ENCODE measurements around the gene ARPC2. TPM values are rescaled to one million over a fixed set of nuclear protein-coding genes. Genes with fewer than 3 reads are reported as not detected.

Gene ARPC2
- total RNA-seq (100 to 1,000 TPM; 344 to 554 (median 430) TPM), polyA plus RNA-seq (100 to 1,000 TPM; 262 to 317 (median 289) TPM)
- long read RNA-seq, donor 1, transcript ARPC2-201 (10 exons, 1,605 nt) = minor isoform, 22 of 362 reads
- long read RNA-seq, donor 1, transcript ARPC2-216 (2 exons, 550 nt) = minor isoform, 8 of 362 reads
- long read RNA-seq, donor 1, transcript ARPC2-202 (11 exons, 1,505 nt) = major isoform, 210 of 362 reads
- long read RNA-seq, donor 1, partial matches to known transcripts = 105 of 362 reads
- long read RNA-seq, donor 1, other reads (novel, unspliced or antisense) = 7 of 362 reads
- long read RNA-seq, donor 2, transcript ARPC2-202 (11 exons, 1,505 nt) = major isoform, 174 of 229 reads
- long read RNA-seq, donor 2, transcript ARPC2-201 (10 exons, 1,605 nt) = minor isoform, 10 of 229 reads
- long read RNA-seq, donor 2, transcript ARPC2-216 (2 exons, 550 nt) = minor isoform, 5 of 229 reads
- long read RNA-seq, donor 2, partial matches to known transcripts = 33 of 229 reads
- long read RNA-seq, donor 2, other reads (novel, unspliced or antisense) = 0 of 229 reads

- intact Hi-C loops (cut with DNase I; ENCODE audit: low total_unique reads) = no loop called here
- Histone ChIP-seq H3K27me3 (replicated peaks in 1 of 7) (no peaks in the 10 kb centered on the region), H3K4me3 (peak within 1 kb of the TSS; percentile 77 to 98 (median 92)), H3K27ac (peak within 1 kb of the TSS; percentile 91 to 99 (median 98)), H3K9me3 (no peaks in the 10 kb centered on the region), H3K36me3 (peaks cover 0 to 25% (median 0%) of the 10 kb centered on the region in 6 donors), H3K4me1 (peaks cover 34 to 50% (median 45%) of the 10 kb centered on the region in 6 donors)
- WGBS, 5 donors = 0 to 1% (median 0%) methylated on average over 29 to 60 of the region's 60 CpGs
- TF ChIP-seq CTCF (IDR thresholded peaks at IDR 0.05 in 8 of 11, conservative IDR thresholded peaks at IDR 0.05 in 3 of 11) (peak in 9 of 11 experiments; percentile 19 to 67 (median 46)), POLR2A (IDR thresholded peaks at IDR 0.05) (peak in 2 of 3 donors; percentile 78 to 92), POLR2AphosphoS5 (IDR thresholded peaks at IDR 0.05) (peak; percentile 96 to 99 (median 98))
- DNase-seq = peak; percentile 100
Measured at GRCh38 chr2:218216674-218217359, at the start of gene ARPC2. Gene ARPC2, plus strand, starts transcription at chr2:218217189. Its CDS starts 282 bp downstream, at chr2:218217471.

GRCh38 chr2:218168016-218168415 lies 49.0 kb upstream of the ARPC2 start:
- intact Hi-C loops (cut with DNase I; ENCODE audit: low total_unique reads) = no loop called here
- 76 to 94% (median 85%) methylated on average over 1 of the region's 1 CpG for WGBS, 5 donors
- TF ChIP-seq POLR2A (IDR thresholded peaks at IDR 0.05) (no peak), POLR2AphosphoS5 (IDR thresholded peaks at IDR 0.05) (no peak), CTCF (IDR thresholded peaks at IDR 0.05 in 8 of 11, conservative IDR thresholded peaks at IDR 0.05 in 3 of 11) (no peak)

GRCh38 chr2:218168635-218169462 lies 48.1 kb upstream of the ARPC2 start:
- Histone ChIP-seq H3K9me3 (no peaks in the 10 kb centered on the region), H3K4me3 (no peak overlapping the region), H3K4me1 (peaks cover 5 to 40% (median 20%) of the 10 kb centered on the region in 6 donors), H3K27me3 (replicated peaks in 1 of 7) (no peaks in the 10 kb centered on the region), H3K27ac (peak overlapping the region in 1 of 8 donors; percentile 83), H3K36me3 (peaks cover 0 to 12% (median 0%) of the 10 kb centered on the region in 6 donors)
- TF ChIP-seq POLR2A (IDR thresholded peaks at IDR 0.05) (no peak), CTCF (IDR thresholded peaks at IDR 0.05 in 8 of 11, conservative IDR thresholded peaks at IDR 0.05 in 3 of 11) (peak; percentile 7 to 79 (median 63))
- intact Hi-C loops (cut with DNase I; ENCODE audit: low total_unique reads) = no loop called here
- WGBS, 5 donors = 49 to 56% (median 50%) methylated on average over 9 of the region's 9 CpGs
- DNase-seq = no peak

More at GRCh38 chr2:218168016-218168415, 49.0 kb upstream of the ARPC2 start:
- H3K36me3 ChIP-seq = peaks cover 0 to 21% (median 0%) of the 10 kb centered on the region in 6 donors
- no peaks in the 10 kb centered on the region for H3K9me3 ChIP-seq
- peak overlapping the region in 2 of 8 donors; percentile 82 to 83 for H3K27ac ChIP-seq
- H3K27me3 ChIP-seq (replicated peaks in 1 of 7) = no peaks in the 10 kb centered on the region
- no peak for DNase-seq
- peaks cover 5 to 41% (median 20%) of the 10 kb centered on the region in 6 donors for H3K4me1 ChIP-seq
- no peak overlapping the region for H3K4me3 ChIP-seq
